WERI-Rb-1 (cell line): ENCODE results near the gene XCR1.

ENCODE experiments used
- DNase-seq: peaks from one replicate; pipeline ENCODE4 v3.0.0-alpha.2; 2020
- H3K27ac ChIP-seq: fragments of 250-450 bp; sonication (Bioruptor Pico); 2 replicates; pipeline ENCODE4 v1.5.1; 2020; ENCODE audit warnings: mild to moderate bottlenecking, moderate library complexity
- H3K27me3 ChIP-seq: fragments of 250-450 bp; sonication (Bioruptor Pico); 2 replicates; pipeline ENCODE4 v1.5.1; 2021; ENCODE audit warnings: mild to moderate bottlenecking, low read depth, moderate library complexity; ENCODE audit not compliant: insufficient read depth, severe bottlenecking
- H3K36me3 ChIP-seq: fragments of 250-450 bp; sonication (Bioruptor Pico); 2 replicates; pipeline ENCODE4 v1.5.1; 2020; ENCODE audit warnings: mild to moderate bottlenecking, moderate library complexity
- H3K4me3 ChIP-seq: 2 replicates; pipeline ENCODE4 v1.5.1; 2011; ENCODE audit warnings: low read depth, mild to moderate bottlenecking, control low read depth, low read length
- H3K9me3 ChIP-seq: fragments of 250-450 bp; sonication (Bioruptor Pico); 2 replicates; pipeline ENCODE4 v1.5.1; 2021; ENCODE audit warnings: mild to moderate bottlenecking, moderate library complexity; ENCODE audit not compliant: severe bottlenecking
- TF ChIP-seq, protein P1 (sequence below): IDR thresholded peaks from 2 replicates; pipeline ENCODE4 v1.5.1; 2011; ENCODE audit warnings: low read depth, mild to moderate bottlenecking, control low read depth, inconsistent platforms, low read length

XCR1 gene

GRCh38 chr3:45985532-45986302 lies 41.6 kb downstream of the XCR1 start:
- Histone ChIP-seq H3K9me3 (no peaks in the 10 kb centered on the region), H3K27ac (no peak overlapping the region), H3K36me3 (peaks cover 58% of the 10 kb centered on the region), H3K27me3 (no peaks in the 10 kb centered on the region), H3K4me3 (no peak overlapping the region)
- DNase-seq = no peak
- TF ChIP-seq, protein P1, sequence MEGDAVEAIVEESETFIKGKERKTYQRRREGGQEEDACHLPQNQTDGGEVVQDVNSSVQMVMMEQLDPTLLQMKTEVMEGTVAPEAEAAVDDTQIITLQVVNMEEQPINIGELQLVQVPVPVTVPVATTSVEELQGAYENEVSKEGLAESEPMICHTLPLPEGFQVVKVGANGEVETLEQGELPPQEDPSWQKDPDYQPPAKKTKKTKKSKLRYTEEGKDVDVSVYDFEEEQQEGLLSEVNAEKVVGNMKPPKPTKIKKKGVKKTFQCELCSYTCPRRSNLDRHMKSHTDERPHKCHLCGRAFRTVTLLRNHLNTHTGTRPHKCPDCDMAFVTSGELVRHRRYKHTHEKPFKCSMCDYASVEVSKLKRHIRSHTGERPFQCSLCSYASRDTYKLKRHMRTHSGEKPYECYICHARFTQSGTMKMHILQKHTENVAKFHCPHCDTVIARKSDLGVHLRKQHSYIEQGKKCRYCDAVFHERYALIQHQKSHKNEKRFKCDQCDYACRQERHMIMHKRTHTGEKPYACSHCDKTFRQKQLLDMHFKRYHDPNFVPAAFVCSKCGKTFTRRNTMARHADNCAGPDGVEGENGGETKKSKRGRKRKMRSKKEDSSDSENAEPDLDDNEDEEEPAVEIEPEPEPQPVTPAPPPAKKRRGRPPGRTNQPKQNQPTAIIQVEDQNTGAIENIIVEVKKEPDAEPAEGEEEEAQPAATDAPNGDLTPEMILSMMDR = no peak

GRCh38 chr3:45984331-45985312 lies 42.7 kb downstream of the XCR1 start:
- H3K9me3 ChIP-seq = no peaks in the 10 kb centered on the region
- TF ChIP-seq, protein P1 = no peak
- H3K27ac ChIP-seq = no peak overlapping the region
- no peak for DNase-seq
- H3K36me3 ChIP-seq = peaks cover 69% of the 10 kb centered on the region
- H3K27me3 ChIP-seq = no peaks in the 10 kb centered on the region
- no peak overlapping the region for H3K4me3 ChIP-seq

- Histone ChIP-seq H3K27ac (no peak overlapping the region), H3K27me3 (no peaks in the 10 kb centered on the region), H3K36me3 (peaks cover 72% of the 10 kb centered on the region), H3K4me3 (no peak overlapping the region), H3K9me3 (no peaks in the 10 kb centered on the region)
- no peak for DNase-seq
- TF ChIP-seq, protein P1 = no peak
Observed at GRCh38 chr3:45983770-45984169, 43.5 kb downstream of the XCR1 start.

DNA sequence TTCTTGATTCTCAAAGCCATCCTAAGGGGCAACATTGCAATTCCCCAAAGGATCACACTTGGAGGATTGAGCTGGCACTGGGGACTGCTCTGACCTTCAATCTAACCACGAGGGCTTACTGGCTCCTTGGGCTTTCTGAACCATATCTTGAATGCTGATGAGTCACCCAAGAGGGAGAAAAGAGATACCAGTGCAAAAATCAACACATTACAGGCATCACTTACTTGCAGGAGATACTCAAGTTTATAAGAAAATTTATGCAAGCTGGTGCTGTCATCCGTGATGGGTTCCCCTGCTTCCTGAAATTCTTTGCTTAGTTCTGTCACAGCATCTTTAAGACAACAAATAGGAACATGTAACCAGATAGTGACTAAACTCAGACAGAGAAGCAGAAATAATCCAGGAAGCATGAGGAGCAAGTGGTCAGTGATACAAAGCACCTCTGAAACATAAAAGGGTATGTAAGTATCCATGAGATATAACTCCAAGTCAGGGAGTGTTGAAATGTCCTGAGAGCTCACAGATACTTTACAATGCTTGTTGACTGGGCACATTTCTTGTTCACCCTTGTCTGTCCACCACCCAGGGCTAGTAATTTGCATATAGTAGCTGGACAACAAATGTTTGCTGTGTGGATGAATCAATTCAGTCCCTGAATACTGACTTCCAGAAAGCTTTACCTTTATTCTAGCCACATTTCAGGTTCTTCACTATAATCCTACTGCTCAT lies 45.8 kb downstream of the XCR1 start:
- Histone ChIP-seq H3K27me3 (no peaks in the 10 kb centered on the region), H3K27ac (no peak overlapping the region), H3K9me3 (no peaks in the 10 kb centered on the region), H3K36me3 (peaks cover 83% of the 10 kb centered on the region), H3K4me3 (no peak overlapping the region)
- TF ChIP-seq, protein P1 = no peak
- DNase-seq = no peak

DNA sequence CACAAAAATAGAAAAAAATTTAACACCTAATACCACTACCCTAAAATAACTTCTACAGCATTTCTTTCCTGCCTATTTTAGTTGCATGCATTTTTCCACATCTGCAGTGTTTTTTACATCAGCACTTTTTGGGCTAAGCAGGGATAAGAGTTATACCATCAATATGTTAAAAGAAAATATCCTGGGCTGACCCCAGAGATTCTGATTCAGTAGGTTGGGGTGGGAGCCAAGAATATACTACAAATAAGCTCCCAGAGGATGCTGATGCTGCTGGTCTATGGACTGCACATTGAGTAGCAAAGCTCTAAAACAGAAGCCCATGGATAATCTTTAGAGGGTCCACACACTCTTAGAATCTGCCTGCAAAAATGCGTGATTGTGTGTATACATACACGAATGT lies 46.5 kb downstream of the XCR1 start:
- Histone ChIP-seq H3K27me3 (no peaks in the 10 kb centered on the region), H3K4me3 (no peak overlapping the region), H3K27ac (no peak overlapping the region), H3K36me3 (peaks cover 86% of the 10 kb centered on the region), H3K9me3 (no peaks in the 10 kb centered on the region)
- DNase-seq = no peak
- TF ChIP-seq, protein P1 = no peak
